Body of pancreas (tissue), 4 donors: Measurements from ENCODE around the gene ATL1. TPM values are rescaled to one million over a fixed set of nuclear protein-coding genes. Genes with fewer than 3 reads are reported as not detected.

ENCODE experiments used
- ATAC-seq: fragments of 150-250 bp; one replicate; pipeline ENCODE4 v1.9.1; 2016
- DNase-seq, 4 donors: peaks; one replicate each; pipeline ENCODE4 v3.0.0-alpha.2; 2019
- H3K27ac ChIP-seq, 4 donors: fragments of 200-600 bp; sonication (generic); 1 replicate in 3 of 4; 2 replicates in 1 of 4; pipeline versions ENCODE4 v1.5.1 to v1.6.1; 2016 to 2019; ENCODE audit warnings: mild to moderate bottlenecking in 1 of 4, mixed read lengths in 1 of 4, moderate library complexity in 1 of 4
- H3K27me3 ChIP-seq, 2 donors: fragments of 200-600 bp; sonication (generic); one replicate each; pipeline ENCODE4 v1.6.0; 2016; ENCODE audit warnings: mild to moderate bottlenecking in 1 of 2
- H3K36me3 ChIP-seq, 2 donors: fragments of 200-600 bp; sonication (generic); replicated peaks in 1 of 2; 2 replicates each; pipeline ENCODE4 v1.5.1; 2016; ENCODE audit warnings: low read depth in 2 of 2; ENCODE audit not compliant: insufficient read depth in 1 of 2
- H3K4me1 ChIP-seq: fragments of 200-600 bp; sonication (generic); one replicate; pipeline ENCODE4 v1.6.0; 2016
- H3K4me3 ChIP-seq, 2 donors: fragments of 200-600 bp; sonication (generic); 1 replicate in 1 of 2; 2 replicates in 1 of 2; pipeline ENCODE4 v1.5.1; 2016 to 2019
- H3K9me3 ChIP-seq, 3 donors: fragments of 200-600 bp; sonication (generic); 1 replicate in 2 of 3; 2 replicates in 1 of 3; pipeline ENCODE4 v1.5.1; 2016
- CTCF ChIP-seq, 7 experiments: fragments of 450-650 bp in 4 of 7; fragments of 200-600 bp in 3 of 7; sonication (generic) in 3 of 7; IDR thresholded peaks; one replicate each; pipeline ENCODE4 v1.5.1; 2016 to 2019; ENCODE audit warnings: antibody characterized with exemption in 7 of 7
- POLR2A ChIP-seq, 3 donors: fragments of 450-650 bp; IDR thresholded peaks; one replicate each; pipeline ENCODE4 v1.6.1; 2016; ENCODE audit warnings: antibody characterized with exemption in 3 of 3, mild to moderate bottlenecking in 2 of 3
- WGBS, 2 donors: methylation state at CpG; one replicate each; pipeline ENCODE4 v1.1.5; 2017; 5-methylcytosine and 5-hydroxymethylcytosine counted together
- intact Hi-C: fragments of 100-400 bp; cut with DNase I; formaldehyde crosslinking; loops from one replicate; pipeline ENCODE4 v1.15.1; 2023
- total RNA-seq, 2 donors: library from RNA; depleted of rRNA; stranded (reverse); fragments of >200 nt; gene quantifications; one replicate each; pipeline ENCODE4 v1.1.0, GENCODE V29; 2016

ATL1 gene
- total RNA-seq, 2 donors from 2014 or later = 0.33 to 5.4 TPM

GRCh38 chr14:50594577-50595316, 34.8 kb downstream of the ATL1 start:
- H3K4me3 ChIP-seq = no peak overlapping the region
- ATAC-seq = no peak
- TF ChIP-seq POLR2A (IDR thresholded peaks at IDR 0.05) (no peak), CTCF (IDR thresholded peaks at IDR 0.05) (no peak)
- WGBS, 2 donors = 89 to 93% methylated on average over 8 of the region's 8 CpGs
- no peak for DNase-seq
- H3K9me3 ChIP-seq = no peaks in the 10 kb centered on the region
- H3K36me3 ChIP-seq = no peaks in the 10 kb centered on the region
- no peaks in the 10 kb centered on the region for H3K27me3 ChIP-seq
- H3K27ac ChIP-seq = no peak overlapping the region
- H3K4me1 ChIP-seq = peaks cover under 1% of the 10 kb centered on the region
- intact Hi-C loops = no loop called here

GRCh38 chr14:50598765-50599164, 38.8 kb downstream of the ATL1 start:
- TF ChIP-seq POLR2A (IDR thresholded peaks at IDR 0.05) (no peak), CTCF (IDR thresholded peaks at IDR 0.05) (no peak)

GRCh38 chr14:50599700-50600444, 39.9 kb downstream of the ATL1 start:
- H3K27ac ChIP-seq = peak overlapping the region in 2 of 4 donors; percentile 47 to 62
- TF ChIP-seq POLR2A (IDR thresholded peaks at IDR 0.05) (no peak), CTCF (IDR thresholded peaks at IDR 0.05) (peak in 6 of 7 experiments; percentile 38 to 82 (median 66))
- H3K4me1 ChIP-seq = peaks cover 31% of the 10 kb centered on the region
- ATAC-seq (peak; percentile 77), DNase-seq (peak in 1 of 4 donors; percentile 5)
- WGBS, 2 donors = 9 to 16% methylated on average over 4 of the region's 4 CpGs
- H3K9me3 ChIP-seq = no peaks in the 10 kb centered on the region
- intact Hi-C loops = loop anchor here (10.0 kb wide), 1 partner anchor 175 kb away; no protein-coding TSS in a partner anchor
- no peaks in the 10 kb centered on the region for H3K36me3 ChIP-seq
- H3K27me3 ChIP-seq = no peaks in the 10 kb centered on the region
- no peak overlapping the region for H3K4me3 ChIP-seq

More at GRCh38 chr14:50598765-50599164, 38.8 kb downstream of the ATL1 start:
- intact Hi-C loops = no loop called here
- DNase-seq (no peak), ATAC-seq (no peak)
- Histone ChIP-seq H3K4me1 (peaks cover 25% of the 10 kb centered on the region), H3K9me3 (no peaks in the 10 kb centered on the region), H3K27me3 (no peaks in the 10 kb centered on the region), H3K27ac (no peak overlapping the region), H3K36me3 (no peaks in the 10 kb centered on the region), H3K4me3 (no peak overlapping the region)

GRCh38 chr14:50600849-50601248, 40.9 kb downstream of the ATL1 start:
- ATAC-seq (peak; percentile 62), DNase-seq (peak; percentile 37 to 70 (median 48))
- Histone ChIP-seq H3K27me3 (no peaks in the 10 kb centered on the region), H3K4me1 (peaks cover 35% of the 10 kb centered on the region), H3K4me3 (no peak overlapping the region), H3K36me3 (no peaks in the 10 kb centered on the region), H3K9me3 (no peaks in the 10 kb centered on the region), H3K27ac (peak overlapping the region in 3 of 4 donors; percentile 15 to 62 (median 39))
- WGBS, 2 donors = 31 to 43% methylated on average over 5 of the region's 5 CpGs
- intact Hi-C loops = loop anchor here (10.0 kb wide), 1 partner anchor 174 kb away; no protein-coding TSS in a partner anchor
- no peak for TF ChIP-seq POLR2A (IDR thresholded peaks at IDR 0.05)
- TF ChIP-seq CTCF (IDR thresholded peaks at IDR 0.05) = no peak
